Urinary bladder (tissue), 4 donors: ENCODE measurements around the gene DENND1C. TPM values are rescaled to one million over a fixed set of nuclear protein-coding genes. Genes with fewer than 3 reads are reported as not detected.
"Not testable (repeated sequence)": the region's sequence is repeated elsewhere in the genome, so short reads cannot be mapped to it uniquely, and the experiment has no call there.

Experiments
- DNase-seq: peaks from one replicate; pipeline ENCODE4 v3.0.0-alpha.2; 2015; ENCODE audit errors: extremely low spot score
- H3K27ac ChIP-seq: one replicate; pipeline ENCODE4 v1.5.1; 2013; ENCODE audit warnings: low read depth, mild to moderate bottlenecking, moderate library complexity
- H3K36me3 ChIP-seq: one replicate; pipeline ENCODE4 v1.6.1; 2013; ENCODE audit warnings: mild to moderate bottlenecking, moderate library complexity; ENCODE audit not compliant: insufficient read depth
- H3K4me1 ChIP-seq: one replicate; pipeline ENCODE4 v1.6.1; 2013; ENCODE audit warnings: mild to moderate bottlenecking, moderate library complexity; ENCODE audit not compliant: insufficient read depth
- H3K4me3 ChIP-seq: one replicate; pipeline ENCODE4 v1.5.1; 2013; ENCODE audit warnings: low read depth, low read length
- WGBS: extraction: QIAGEN DNeasy Blood & Tissue Kit; methylation state at CpG from one replicate; pipeline ENCODE4 v1.1.7; 2013; 5-methylcytosine and 5-hydroxymethylcytosine counted together
- polyA plus RNA-seq: library from polyadenylated mRNA; stranded (reverse); fragments of 200-250 nt; gene quantifications from one replicate; pipeline ENCODE4 v1.2.3, GENCODE V29; 2013
- total RNA-seq: library from RNA; depleted of rRNA; stranded (reverse); fragments of >200 nt; gene quantifications from one replicate; pipeline ENCODE4 v1.2.3, GENCODE V29; 2014
- donor health status: healthy with polysubstance abuse.
- donor health status: healthy.

DENND1C gene
- total and polyA plus RNA-seq, 2 donors, result 0.63 to 1.4 TPM

- peak; percentile 36 for DNase-seq
- Histone ChIP-seq H3K27ac (no peak overlapping the region), H3K4me3 (peak overlapping the region; percentile 42), H3K4me1 (no peaks in the 10 kb centered on the region), H3K36me3 (no peaks in the 10 kb centered on the region)
- 1% methylated on average over 38 of the region's 38 CpGs for WGBS
Measured at GRCh38 chr19:6516659-6517291, 35.2 kb upstream of the DENND1C start.

GRCh38 chr19:6516018-6516658 is 34.6 kb upstream of the DENND1C start:
- H3K27ac ChIP-seq, result no peak overlapping the region
- 2% methylated on average over 26 of the region's 26 CpGs for WGBS
- no peaks in the 10 kb centered on the region for H3K4me1 ChIP-seq
- peak overlapping the region; percentile 42 for H3K4me3 ChIP-seq
- DNase-seq, result peak; percentile 86
- no peaks in the 10 kb centered on the region for H3K36me3 ChIP-seq

GRCh38 chr19:6514926-6515544 is 33.4 kb upstream of the DENND1C start:
- no peak overlapping the region for H3K4me3 ChIP-seq
- 85% methylated on average over 15 of the region's 15 CpGs for WGBS
- DNase-seq, result no peak
- no peak overlapping the region for H3K27ac ChIP-seq
- H3K4me1 ChIP-seq, result no peaks in the 10 kb centered on the region
- H3K36me3 ChIP-seq, result no peaks in the 10 kb centered on the region

GRCh38 chr19:6514089-6514488 is 32.5 kb upstream of the DENND1C start:
- H3K4me3 ChIP-seq, result no peak overlapping the region
- DNase-seq, result no peak
- no peaks in the 10 kb centered on the region for H3K36me3 ChIP-seq
- no peak overlapping the region for H3K27ac ChIP-seq
- no peaks in the 10 kb centered on the region for H3K4me1 ChIP-seq
- WGBS, result 76% methylated on average over 9 of the region's 9 CpGs

- WGBS, result 81% methylated on average over 7 of the region's 7 CpGs
Measured at GRCh38 chr19:6510618-6511017, 29.0 kb upstream of the DENND1C start.

GRCh38 chr19:6509118-6509971 is 27.8 kb upstream of the DENND1C start:
- H3K27ac ChIP-seq, result no peak overlapping the region
- no peak for DNase-seq
- 70% methylated on average over 20 of the region's 20 CpGs for WGBS
- no peaks in the 10 kb centered on the region for H3K4me1 ChIP-seq
- H3K36me3 ChIP-seq, result no peaks in the 10 kb centered on the region
- no peak overlapping the region for H3K4me3 ChIP-seq

More at GRCh38 chr19:6510618-6511017, 29.0 kb upstream of the DENND1C start:
- no peaks in the 10 kb centered on the region for H3K36me3 ChIP-seq
- DNase-seq, result no peak
- no peak overlapping the region for H3K27ac ChIP-seq
- no peak overlapping the region for H3K4me3 ChIP-seq
- H3K4me1 ChIP-seq, result no peaks in the 10 kb centered on the region

- not testable (repeated sequence) for DNase-seq, H3K36me3 ChIP-seq, H3K4me1 ChIP-seq, H3K4me3 ChIP-seq, H3K27ac ChIP-seq
- whole genome bisulfite sequencing, result 85% methylated on average over 9 of the region's 9 CpGs
Measured at GRCh38 chr19:6508028-6508771, 26.6 kb upstream of the DENND1C start.

GRCh38 chr19:6503407-6504201 is 22.0 kb upstream of the DENND1C start:
- no peaks in the 10 kb centered on the region for H3K36me3 ChIP-seq
- H3K27ac ChIP-seq, result no peak overlapping the region
- DNase-seq, result no peak
- WGBS, result 77% methylated on average over 9 of the region's 9 CpGs
- H3K4me1 ChIP-seq, result peaks cover 2% of the 10 kb centered on the region
- no peak overlapping the region for H3K4me3 ChIP-seq

- peak within 1 kb of the TSS; percentile 34 for H3K4me3 ChIP-seq
- H3K36me3 ChIP-seq, result no peaks in the 10 kb centered on the region
- WGBS, result under 1% methylated on average over 71 of the region's 71 CpGs
- H3K4me1 ChIP-seq, result peaks cover 2% of the 10 kb centered on the region
- no peak within 1 kb of the TSS for H3K27ac ChIP-seq
- DNase-seq, result no peak
Measured at GRCh38 chr19:6501740-6502648, 20.4 kb upstream of the DENND1C start, which contains the start of gene TUBB4A. Gene TUBB4A (minus strand): TSS chr19:6502309. CDS start chr19:6502212, 97 bp downstream.

GRCh38 chr19:6500837-6501739 is 19.5 kb upstream of the DENND1C start:
- DNase-seq, result no peak
- Histone ChIP-seq H3K4me3 (no peak overlapping the region), H3K36me3 (no peaks in the 10 kb centered on the region), H3K27ac (no peak overlapping the region), H3K4me1 (peaks cover 2% of the 10 kb centered on the region)
- WGBS, result 62% methylated on average over 24 of the region's 24 CpGs
